NOMO-1 treated with dmso at 0.1 percent for 144 hours (cell line): ENCODE data around the gene TMEM43.
A peak's percentile ranks its signal among the peaks of the same experiment; 100 is the strongest.
"Not testable (repeated sequence)": the region's sequence is repeated elsewhere in the genome, so short reads cannot be mapped to it uniquely, and the experiment has no call there.

ENCODE experiments used
- DNase-seq: peaks from one replicate; lab custom pipeline; 2025; ENCODE audit not compliant: unreplicated experiment; lab: John Stamatoyannopoulos, UW

Gene TMEM43

GRCh38 chr3:14124615-14125192 lies at the start of gene TMEM43, which contains the start of gene CHCHD4:
Gene TMEM43 (plus strand): TSS chr3:14125052. CDS start chr3:14125194, 142 bp downstream.
Gene CHCHD4 (minus strand): TSS chr3:14124870. CDS start chr3:14124676, 194 bp downstream.
- peak; percentile 94 for DNase-seq

GRCh38 chr3:14075233-14075632 lies 49.6 kb upstream of the TMEM43 start:
- DNase-seq = not testable (repeated sequence)

GRCh38 chr3:14077310-14077709 lies 47.5 kb upstream of the TMEM43 start:
- no peak for DNase-seq

- no peak for DNase-seq
These were observed 42.7 kb upstream of the TMEM43 start for GRCh38 chr3:14082108-14082657.

- not testable (repeated sequence) for DNase-seq
These were observed 37.4 kb upstream of the TMEM43 start for GRCh38 chr3:14087461-14087860.

- not testable (repeated sequence) for DNase-seq
These were observed 32.9 kb upstream of the TMEM43 start for GRCh38 chr3:14091959-14092358.

GRCh38 chr3:14092464-14092863 lies 32.4 kb upstream of the TMEM43 start:
- no peak for DNase-seq

GRCh38 chr3:14093831-14094230 lies 31.0 kb upstream of the TMEM43 start:
- DNase-seq = no peak

- no peak for DNase-seq
These were observed 28.1 kb upstream of the TMEM43 start for GRCh38 chr3:14096742-14097141.

- DNase-seq = no peak
These were observed 27.0 kb upstream of the TMEM43 start for GRCh38 chr3:14097616-14098391.

- DNase-seq = not testable (repeated sequence)
These were observed 15.0 kb upstream of the TMEM43 start for GRCh38 chr3:14109821-14110220.

GRCh38 chr3:14110699-14111098 lies 14.2 kb upstream of the TMEM43 start:
- no peak for DNase-seq

- DNase-seq = no peak
These were observed 10.8 kb upstream of the TMEM43 start for GRCh38 chr3:14113965-14114635.

GRCh38 chr3:14117468-14118399 lies 7.1 kb upstream of the TMEM43 start:
- DNase-seq = no peak

- DNase-seq = no peak
These were observed 6.2 kb upstream of the TMEM43 start for GRCh38 chr3:14118400-14119381.

GRCh38 chr3:14119651-14120050 lies 5.2 kb upstream of the TMEM43 start:
- DNase-seq = no peak

- DNase-seq = no peak
These were observed 4.5 kb upstream of the TMEM43 start for GRCh38 chr3:14120111-14120920.

- DNase-seq = not testable (repeated sequence)
These were observed 3.9 kb upstream of the TMEM43 start for GRCh38 chr3:14120921-14121448.
